Bronchus fibroblast of lung (primary cell): ENCODE results near the gene LMAN2L. TPM values are rescaled to one million over a fixed set of nuclear protein-coding genes. Genes with fewer than 3 reads are reported as not detected.

Experiments
- total RNA-seq: library from RNA; depleted of rRNA; stranded (reverse); fragments of >200 nt; gene quantifications from 2 replicates; pipeline ENCODE4 v1.2.3, GENCODE V29; 2015

Gene LMAN2L
- total RNA-seq, result 16.8 and 20.2 TPM in 2 replicates

GRCh38 chr2:96739633-96740428 is at the start of gene LMAN2L:
LMAN2L (minus strand) TSS chr2:96740064; CDS start chr2:96740040, 24 bp downstream.

GRCh38 chr2:96760036-96760985 is 20.4 kb upstream of the LMAN2L start, which contains the start of gene CNNM4:
CNNM4 (plus strand) TSS chr2:96760902; CDS start chr2:96761000, 98 bp downstream.

Other genes with a start within 250 kb of the LMAN2L start
- gene NEURL3, start 234.7 kb downstream of the LMAN2L start, total RNA-seq, result not detected in 2 replicates
- gene ARID5A, start 203.3 kb downstream of the LMAN2L start, total RNA-seq, result 4.6 and 8.9 TPM in 2 replicates
- 20.2 and 20.7 TPM in 2 replicates for gene KANSL3, start 101.8 kb downstream of the LMAN2L start, total RNA-seq
- gene FER1L5, start 97.3 kb downstream of the LMAN2L start, total RNA-seq, result 0.17 and 0.30 TPM in 2 replicates
- gene CNNM4, start 20.8 kb upstream of the LMAN2L start, total RNA-seq, result 4.0 TPM in 2 replicates
- gene CNNM3, start 76.2 kb upstream of the LMAN2L start, total RNA-seq, result 3.7 and 3.9 TPM in 2 replicates
- gene ANKRD23, start 104.0 kb upstream of the LMAN2L start, total RNA-seq, result 0.84 and 0.89 TPM in 2 replicates
- 28.7 and 29.4 TPM in 2 replicates for gene ANKRD39, start 118.0 kb upstream of the LMAN2L start, total RNA-seq
- gene SEMA4C, start 130.0 kb upstream of the LMAN2L start, total RNA-seq, result 25.1 and 27.1 TPM in 2 replicates
- not detected in 2 replicates for gene FAM178B, start 246.5 kb upstream of the LMAN2L start, total RNA-seq